GM10266 (cell line): Measurements from ENCODE around the gene PDE4B.
"Not testable (repeated sequence)": the region's sequence is repeated elsewhere in the genome, so short reads cannot be mapped to it uniquely, and the experiment has no call there.

ENCODE experiments used
- DNase-seq: peaks from one replicate; pipeline ENCODE4 v3.0.0; 2012; ENCODE audit errors: extremely low spot score
- CTCF ChIP-seq: IDR thresholded peaks from 2 replicates; pipeline ENCODE4 v1.5.1; 2012; ENCODE audit warnings: mild to moderate bottlenecking, low read depth; ENCODE audit not compliant: control insufficient read depth, insufficient read depth; ENCODE audit errors: missing control alignments

PDE4B gene

GRCh38 chr1:66413838-66414175, 621.1 kb downstream of the PDE4B start:
- TF ChIP-seq CTCF, result no peak
- DNase-seq, result no peak

DNA sequence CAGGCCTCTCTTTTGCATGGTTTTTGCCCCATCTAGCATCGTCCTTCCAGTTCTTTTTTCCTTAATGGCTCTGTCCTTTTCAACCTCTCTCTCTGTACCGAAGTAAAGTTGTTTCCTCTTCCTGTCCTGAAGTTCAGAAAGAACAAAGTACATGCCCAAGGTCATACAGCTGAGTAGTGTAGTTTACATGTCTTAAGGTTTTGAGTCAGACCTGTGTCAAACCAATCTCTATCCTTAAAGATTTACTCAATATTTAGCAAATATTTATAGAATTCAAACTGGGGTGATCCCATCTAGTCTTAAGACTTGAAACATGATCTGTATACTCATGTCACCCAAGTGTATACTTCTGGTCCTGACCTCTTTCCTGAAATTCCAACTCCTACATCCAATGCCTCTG, 622.6 kb downstream of the PDE4B start:
- TF ChIP-seq CTCF, result no peak

DNA sequence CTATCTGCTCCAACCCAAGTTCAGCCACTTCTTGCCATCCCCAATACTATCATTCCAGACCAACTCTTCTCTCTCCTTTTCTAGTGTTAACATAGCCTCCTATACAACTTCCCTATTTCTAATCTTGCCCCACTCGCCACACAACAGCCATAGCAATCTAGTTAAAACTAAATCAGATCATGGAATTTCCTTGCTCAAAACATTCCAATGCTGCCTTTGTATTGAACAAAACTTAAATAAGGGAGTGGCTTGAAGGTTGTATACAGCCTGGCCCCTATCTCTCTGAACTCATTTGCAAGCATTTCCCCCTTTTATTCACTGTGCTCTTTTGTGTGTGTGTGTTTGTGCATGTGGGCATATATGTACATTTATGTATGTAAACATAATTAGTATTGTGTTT, 623.2 kb downstream of the PDE4B start:
- TF ChIP-seq CTCF, result no peak
- no peak for DNase-seq

More for the DNA sequence above, 622.6 kb downstream of the PDE4B start:
- no peak for DNase-seq

DNA sequence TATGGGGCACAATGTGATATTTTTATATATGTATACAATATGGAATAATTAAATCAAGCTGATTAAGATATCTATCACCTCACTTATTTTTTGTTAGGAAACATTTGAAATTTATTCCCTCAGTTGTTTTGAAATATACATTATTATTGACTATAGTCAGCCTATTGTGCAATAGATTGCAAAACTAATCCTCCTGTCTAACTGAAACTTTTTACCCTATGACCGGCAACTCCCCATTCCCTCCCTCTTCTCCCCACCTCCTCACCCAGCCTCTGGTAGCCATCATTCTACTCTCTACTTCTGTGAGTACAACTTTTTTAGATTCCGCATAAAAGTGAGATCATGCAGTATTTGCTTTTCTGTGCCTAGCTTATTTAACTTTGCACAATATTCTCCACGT, 623.6 kb downstream of the PDE4B start:
- no peak for TF ChIP-seq CTCF
- no peak for DNase-seq

- no peak for TF ChIP-seq CTCF
- no peak for DNase-seq
Observed at GRCh38 chr1:66418021-66418420, 625.3 kb downstream of the PDE4B start.

- DNase-seq, result not testable (repeated sequence)
Observed at GRCh38 chr1:66420171-66420570, 627.5 kb downstream of the PDE4B start.

DNA sequence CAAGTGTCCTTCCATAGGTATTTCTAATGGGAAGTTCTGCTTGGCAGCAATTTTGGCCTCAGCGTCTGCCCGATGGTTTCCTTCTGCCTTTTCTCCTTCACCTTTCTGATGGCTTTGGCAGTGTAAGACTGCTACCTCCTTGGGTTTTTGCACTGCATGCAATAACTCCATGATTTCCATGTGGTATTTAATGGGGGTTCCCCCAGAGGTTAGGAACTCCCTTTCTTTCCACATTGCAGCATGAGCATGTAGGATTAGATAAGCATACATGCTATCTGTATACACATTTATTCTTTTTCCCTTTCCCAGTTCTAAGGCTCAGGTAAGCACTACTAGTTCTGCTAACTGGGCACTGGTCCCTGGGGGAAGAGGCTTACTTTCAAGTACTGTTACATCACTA, 628.2 kb downstream of the PDE4B start:
- not testable (repeated sequence) for DNase-seq

- DNase-seq, result no peak
- TF ChIP-seq CTCF, result no peak
Observed at GRCh38 chr1:66422804-66423203, 630.1 kb downstream of the PDE4B start.
